H54 (cell line): ENCODE measurements around the gene SUPT5H.
A peak's percentile ranks its signal among the peaks of the same experiment; 100 is the strongest.

Source experiments
- DNase-seq: peaks from one replicate; pipeline ENCODE4 v3.0.0; 2011; ENCODE audit warnings: low spot score, mixed read lengths; ENCODE audit not compliant: insufficient read length
- FAIRE-seq: peaks from 3 replicates; lab custom pipeline; 2011; peaks lifted over from hg19 to GRCh38; lab: Jason Lieb, UNC
- POLR2A ChIP-seq: IDR thresholded peaks from 2 replicates; pipeline ENCODE4 v1.6.1; 2011; ENCODE audit warnings: low read depth, mild to moderate bottlenecking, low read length

Gene SUPT5H

GRCh38 chr19:39497996-39498797 is 52.8 kb downstream of the SUPT5H start:
- FAIRE-seq = no peak

DNA sequence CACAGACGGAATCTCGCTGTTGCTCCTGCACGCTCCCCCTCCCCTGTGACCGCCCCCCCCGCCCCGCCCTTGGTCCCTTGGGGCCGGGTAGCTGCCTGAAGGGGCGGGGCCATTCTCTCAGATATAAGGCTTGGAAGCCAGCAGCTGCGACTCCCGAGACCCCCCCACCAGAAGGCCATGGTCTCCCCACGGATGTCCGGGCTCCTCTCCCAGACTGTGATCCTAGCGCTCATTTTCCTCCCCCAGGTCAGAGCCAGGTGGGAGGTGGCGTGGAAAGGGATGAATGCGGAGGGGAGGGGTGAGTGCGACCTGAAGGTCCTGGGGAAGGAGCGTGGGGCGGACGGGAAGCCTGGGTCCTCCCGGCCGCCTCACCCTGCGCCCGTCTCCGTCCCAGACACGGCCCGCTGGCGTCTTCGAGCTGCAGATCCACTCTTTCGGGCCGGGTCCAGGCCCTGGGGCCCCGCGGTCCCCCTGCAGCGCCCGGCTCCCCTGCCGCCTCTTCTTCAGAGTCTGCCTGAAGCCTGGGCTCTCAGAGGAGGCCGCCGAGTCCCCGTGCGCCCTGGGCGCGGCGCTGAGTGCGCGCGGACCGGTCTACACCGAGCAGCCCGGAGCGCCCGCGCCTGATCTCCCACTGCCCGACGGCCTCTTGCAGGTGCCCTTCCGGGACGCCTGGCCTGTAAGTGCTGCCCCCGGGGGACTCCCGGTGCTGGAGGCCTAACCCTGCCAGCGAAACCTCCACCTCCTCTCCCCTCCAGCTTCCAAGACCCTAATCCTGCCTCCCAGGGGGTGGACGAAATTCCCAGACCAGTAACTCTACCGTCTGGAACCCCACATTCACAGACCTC is 53.6 kb downstream of the SUPT5H start, which contains the start of gene DLL3:
Gene DLL3, plus strand, starts transcription at position 150 of the 845 bp plus-strand sequence. Its CDS starts 28 bp downstream, at position 178.
- FAIRE-seq = no peak

More at GRCh38 chr19:39497996-39498797, 52.8 kb downstream of the SUPT5H start:
- TF ChIP-seq POLR2A = no peak
- DNase-seq = no peak

DNA sequence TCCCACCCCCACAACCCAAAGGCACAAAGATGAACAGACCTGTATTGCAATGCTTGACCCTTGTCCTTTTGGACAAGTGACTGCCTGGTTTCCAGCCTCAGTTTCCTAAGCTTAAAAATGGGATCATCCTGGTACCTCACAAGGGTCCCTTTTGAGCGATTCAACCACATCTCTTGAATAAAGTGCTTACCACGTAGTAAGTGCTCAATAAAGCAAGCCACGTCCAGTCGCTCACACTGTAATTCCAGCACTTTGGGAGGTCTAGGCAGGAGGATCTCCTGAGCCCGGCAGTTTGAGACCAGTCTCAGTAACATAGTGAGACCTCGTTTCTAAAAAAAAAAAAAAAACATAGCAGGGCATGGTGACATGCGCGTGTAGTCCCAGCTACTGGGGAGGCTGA is 54.5 kb downstream of the SUPT5H start:
- DNase-seq (no peak), FAIRE-seq (no peak)

More for the DNA sequence above, 53.6 kb downstream of the SUPT5H start, which contains the start of gene DLL3:
- DNase-seq = no peak
- no peak for TF ChIP-seq POLR2A

DNA sequence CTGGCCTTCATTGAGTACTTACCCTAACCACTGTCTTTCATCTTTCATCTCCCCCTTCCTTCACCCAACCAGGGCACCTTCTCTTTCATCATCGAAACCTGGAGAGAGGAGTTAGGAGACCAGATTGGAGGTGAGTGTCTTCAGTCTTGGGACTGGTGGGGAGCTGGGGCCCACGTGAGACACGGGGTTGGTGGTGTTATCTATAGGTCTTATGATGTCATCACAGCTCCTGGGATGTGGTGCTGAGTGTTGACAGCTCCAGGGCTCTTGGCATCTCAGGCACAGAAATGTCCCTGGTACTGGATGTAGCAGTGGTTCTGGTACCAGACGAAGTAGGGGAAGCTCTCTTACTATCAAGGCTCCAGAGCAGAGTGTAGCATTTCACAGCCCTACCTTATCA is 55.2 kb downstream of the SUPT5H start:
- DNase-seq (no peak), FAIRE-seq (no peak)
- no peak for TF ChIP-seq POLR2A

More for the DNA sequence above, 54.5 kb downstream of the SUPT5H start:
- no peak for TF ChIP-seq POLR2A

DNA sequence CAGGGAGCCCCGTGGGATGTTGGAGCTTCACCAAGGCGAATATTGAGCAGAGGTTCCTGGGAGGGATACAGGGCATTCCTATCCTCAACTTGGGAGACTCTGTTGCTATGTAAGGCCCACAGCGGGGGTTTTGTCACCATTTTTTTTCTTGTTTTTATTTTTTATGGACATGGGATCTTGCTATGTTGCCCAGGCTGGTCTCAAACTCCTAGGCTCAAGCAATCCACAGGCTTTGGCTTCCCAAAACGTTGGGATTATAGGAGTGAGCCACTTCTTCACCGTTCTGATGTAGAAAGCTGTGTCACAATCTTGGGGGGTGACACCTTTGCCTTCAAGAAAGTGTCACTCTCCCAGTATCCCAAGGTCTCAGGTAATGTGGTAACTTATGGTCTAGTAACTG is 56.0 kb downstream of the SUPT5H start:
- TF ChIP-seq POLR2A = no peak
- DNase-seq = no peak
- FAIRE-seq = no peak

DNA sequence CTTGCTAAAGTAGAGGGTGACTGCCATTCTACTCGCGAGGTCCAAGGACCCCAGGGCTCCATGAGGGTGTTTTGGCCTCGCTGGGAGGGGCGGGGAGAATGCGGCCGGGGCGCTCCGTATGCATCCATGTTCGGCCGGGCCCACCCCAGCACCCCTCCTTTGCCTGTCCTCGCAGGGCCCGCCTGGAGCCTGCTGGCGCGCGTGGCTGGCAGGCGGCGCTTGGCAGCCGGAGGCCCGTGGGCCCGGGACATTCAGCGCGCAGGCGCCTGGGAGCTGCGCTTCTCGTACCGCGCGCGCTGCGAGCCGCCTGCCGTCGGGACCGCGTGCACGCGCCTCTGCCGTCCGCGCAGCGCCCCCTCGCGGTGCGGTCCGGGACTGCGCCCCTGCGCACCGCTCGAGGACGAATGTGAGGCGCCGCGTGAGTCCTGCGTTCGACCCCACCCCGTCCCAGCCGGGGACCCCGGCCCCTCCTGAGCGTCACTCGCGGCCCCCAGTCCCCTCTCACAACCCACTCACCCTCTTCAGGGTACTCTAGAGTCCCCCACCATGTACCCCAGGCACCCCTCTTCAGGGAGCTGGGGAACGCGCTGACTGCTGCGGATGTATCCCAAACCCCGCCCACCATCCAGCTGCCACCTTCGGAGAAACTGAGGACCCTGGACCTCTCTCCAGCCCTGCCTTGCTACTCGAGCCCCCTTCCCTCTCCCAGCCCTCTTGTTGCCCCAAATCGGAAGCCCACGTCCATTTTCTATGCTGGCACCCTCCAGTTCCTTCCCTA is 57.4 kb downstream of the SUPT5H start:
- TF ChIP-seq POLR2A = no peak
- FAIRE-seq (no peak), DNase-seq (peak; percentile 97)

DNA sequence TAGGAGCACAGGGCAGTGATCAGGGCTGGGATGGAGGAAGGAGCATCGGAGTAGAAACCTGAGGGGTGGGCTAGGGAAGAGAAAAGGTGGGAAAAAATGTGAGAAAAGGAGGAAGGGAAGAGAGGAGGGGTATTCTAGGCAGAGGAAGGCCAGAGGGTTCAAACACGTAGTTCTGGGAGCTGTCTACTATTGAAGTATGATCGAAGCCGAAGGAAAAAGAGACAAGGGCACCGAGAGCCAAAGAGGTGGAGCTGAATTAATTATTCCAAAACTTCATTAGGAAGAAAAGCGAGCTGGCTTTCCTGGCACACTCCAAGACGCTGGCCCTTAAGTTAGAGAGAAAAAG is 61.2 kb downstream of the SUPT5H start:
- no peak for TF ChIP-seq POLR2A
- no peak for FAIRE-seq
- DNase-seq = no peak

DNA sequence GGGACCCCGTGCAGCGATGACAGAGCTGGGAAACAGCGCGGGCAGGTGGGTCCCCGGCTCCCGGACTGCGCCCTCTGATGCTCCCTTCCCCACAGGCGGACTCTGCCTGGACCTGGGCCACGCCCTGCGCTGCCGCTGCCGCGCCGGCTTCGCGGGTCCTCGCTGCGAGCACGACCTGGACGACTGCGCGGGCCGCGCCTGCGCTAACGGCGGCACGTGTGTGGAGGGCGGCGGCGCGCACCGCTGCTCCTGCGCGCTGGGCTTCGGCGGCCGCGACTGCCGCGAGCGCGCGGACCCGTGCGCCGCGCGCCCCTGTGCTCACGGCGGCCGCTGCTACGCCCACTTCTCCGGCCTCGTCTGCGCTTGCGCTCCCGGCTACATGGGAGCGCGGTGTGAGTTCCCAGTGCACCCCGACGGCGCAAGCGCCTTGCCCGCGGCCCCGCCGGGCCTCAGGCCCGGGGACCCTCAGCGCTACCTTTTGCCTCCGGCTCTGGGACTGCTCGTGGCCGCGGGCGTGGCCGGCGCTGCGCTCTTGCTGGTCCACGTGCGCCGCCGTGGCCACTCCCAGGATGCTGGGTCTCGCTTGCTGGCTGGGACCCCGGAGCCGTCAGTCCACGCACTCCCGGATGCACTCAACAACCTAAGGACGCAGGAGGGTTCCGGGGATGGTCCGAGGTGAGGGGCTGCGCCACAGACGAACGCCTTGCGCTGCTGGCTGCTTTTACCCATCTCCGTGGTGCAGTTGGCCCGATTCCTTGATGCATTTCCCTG is 61.7 kb downstream of the SUPT5H start:
- no peak for TF ChIP-seq POLR2A
- FAIRE-seq (no peak), DNase-seq (no peak)

GRCh38 chr19:39507715-39508364 is 62.5 kb downstream of the SUPT5H start:
- TF ChIP-seq POLR2A = no peak

DNA sequence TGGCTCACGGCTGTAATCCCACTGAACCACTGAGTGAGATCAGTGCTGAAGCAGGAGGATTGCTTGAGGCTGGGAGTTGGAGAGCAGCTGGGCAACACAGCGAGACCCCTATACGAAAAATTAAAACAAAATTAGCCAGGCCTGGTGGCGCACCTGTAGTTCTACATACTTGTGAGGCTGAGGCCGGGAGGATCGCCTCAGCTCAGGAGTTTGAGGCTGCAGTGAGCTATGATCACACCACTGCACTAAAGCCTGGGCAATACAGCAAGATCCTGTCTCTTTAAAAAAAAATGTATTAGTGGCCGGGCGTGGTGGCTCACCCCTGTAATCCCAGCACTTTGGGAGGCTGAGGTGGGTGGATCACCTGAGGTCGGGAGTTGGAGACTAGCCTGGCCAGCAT is 63.2 kb downstream of the SUPT5H start:
- no peak for TF ChIP-seq POLR2A
- FAIRE-seq (no peak), DNase-seq (no peak)

More at GRCh38 chr19:39507715-39508364, 62.5 kb downstream of the SUPT5H start:
- DNase-seq (no peak), FAIRE-seq (no peak)

DNA sequence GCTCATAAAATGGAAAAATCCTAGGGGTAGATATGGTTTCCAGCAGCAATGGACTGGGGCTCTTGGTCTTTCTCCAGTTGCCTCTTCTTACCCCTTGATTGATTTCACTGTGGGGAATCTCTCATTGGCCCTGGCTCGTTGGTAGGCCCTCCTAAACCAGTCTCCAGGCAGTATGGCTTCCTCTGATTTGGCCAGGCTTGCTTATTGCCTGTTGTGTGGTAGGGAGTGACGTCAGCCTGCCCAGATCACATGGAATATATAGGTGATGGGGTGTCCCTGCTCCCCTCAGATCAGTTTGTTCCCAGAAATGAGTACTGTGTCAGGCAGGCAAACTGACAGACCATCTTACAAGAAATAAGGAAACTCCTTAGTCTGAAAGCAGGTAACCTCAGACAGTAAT is 63.9 kb downstream of the SUPT5H start:
- FAIRE-seq = no peak
- no peak for TF ChIP-seq POLR2A
- peak; percentile 68 for DNase-seq

- FAIRE-seq = no peak
- no peak for TF ChIP-seq POLR2A
- DNase-seq = no peak
Observed at GRCh38 chr19:39512988-39513387, 67.6 kb downstream of the SUPT5H start.
